CD4-positive, alpha-beta T cell treated with Interleukin-21 for 1 hour (primary cell): Measurements from ENCODE around the gene RBP2.

Experiments used
- DNase-seq: peaks from one replicate; pipeline ENCODE4 v3.0.0-alpha.2; 2020

The RBP2 gene

DNA sequence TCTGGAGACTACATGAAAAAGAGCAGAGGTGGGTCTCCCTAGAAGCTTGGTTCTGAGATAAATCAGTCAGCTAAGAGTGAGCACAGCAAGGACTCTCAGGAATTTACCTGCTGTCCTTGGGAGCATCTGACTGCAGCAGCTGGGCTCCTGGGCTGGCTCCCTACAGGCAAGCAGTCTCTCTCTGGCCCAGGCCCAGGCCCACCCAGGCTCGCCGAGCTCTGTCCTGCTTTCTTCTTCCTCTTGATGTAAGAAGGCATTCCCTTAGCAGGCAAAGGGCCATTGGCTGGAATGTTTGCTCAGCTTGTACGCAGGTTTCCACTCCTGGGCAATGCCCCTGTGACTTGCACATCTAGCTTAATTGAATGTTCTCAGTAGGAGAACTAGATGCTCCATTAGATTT, 4.3 kb upstream of the RBP2 start:
- no peak for DNase-seq

DNA sequence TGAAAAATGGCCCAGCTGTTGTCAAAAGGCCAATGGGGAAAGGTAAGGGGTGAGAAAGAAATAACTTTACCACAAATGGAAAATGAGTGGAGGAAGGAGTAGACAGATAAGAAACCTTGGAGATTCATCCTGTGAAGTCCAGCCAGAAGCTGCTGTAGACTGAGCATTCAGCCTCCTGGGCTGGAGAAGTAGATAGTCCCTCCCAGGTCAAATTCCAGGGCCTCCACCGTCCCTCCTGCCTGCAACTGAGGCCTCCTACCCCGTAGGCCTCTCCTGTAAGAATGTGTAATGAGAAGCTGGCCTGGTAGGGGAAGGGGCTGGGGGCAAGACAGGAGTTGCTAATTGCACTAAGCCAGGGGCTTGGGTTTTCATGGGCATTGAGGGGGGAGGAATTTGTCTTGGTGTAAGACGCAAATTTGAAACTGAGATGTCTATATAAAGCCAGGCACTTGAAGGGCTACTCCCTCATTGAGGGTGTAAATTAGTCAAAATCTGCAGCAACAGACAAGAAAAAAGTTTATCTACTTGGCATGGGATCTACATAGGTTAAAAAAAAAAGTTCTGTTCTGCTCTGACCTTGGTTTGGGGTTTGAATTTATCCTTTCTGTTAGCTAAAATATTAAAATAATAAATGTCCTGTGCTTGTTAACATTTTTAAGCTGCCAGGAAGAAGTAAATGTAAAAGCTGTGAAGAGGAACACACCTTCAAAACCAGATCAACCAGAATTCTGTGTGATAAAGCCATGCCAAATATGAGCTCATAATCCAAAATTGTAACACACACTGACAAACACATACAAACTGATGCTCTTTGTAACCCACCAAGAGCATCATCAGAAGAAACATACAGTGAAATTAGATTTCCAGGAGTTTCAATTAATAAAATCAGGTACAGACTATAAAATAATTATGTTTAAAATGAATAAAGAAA, 1.7 kb upstream of the RBP2 start:
- no peak for DNase-seq

DNA sequence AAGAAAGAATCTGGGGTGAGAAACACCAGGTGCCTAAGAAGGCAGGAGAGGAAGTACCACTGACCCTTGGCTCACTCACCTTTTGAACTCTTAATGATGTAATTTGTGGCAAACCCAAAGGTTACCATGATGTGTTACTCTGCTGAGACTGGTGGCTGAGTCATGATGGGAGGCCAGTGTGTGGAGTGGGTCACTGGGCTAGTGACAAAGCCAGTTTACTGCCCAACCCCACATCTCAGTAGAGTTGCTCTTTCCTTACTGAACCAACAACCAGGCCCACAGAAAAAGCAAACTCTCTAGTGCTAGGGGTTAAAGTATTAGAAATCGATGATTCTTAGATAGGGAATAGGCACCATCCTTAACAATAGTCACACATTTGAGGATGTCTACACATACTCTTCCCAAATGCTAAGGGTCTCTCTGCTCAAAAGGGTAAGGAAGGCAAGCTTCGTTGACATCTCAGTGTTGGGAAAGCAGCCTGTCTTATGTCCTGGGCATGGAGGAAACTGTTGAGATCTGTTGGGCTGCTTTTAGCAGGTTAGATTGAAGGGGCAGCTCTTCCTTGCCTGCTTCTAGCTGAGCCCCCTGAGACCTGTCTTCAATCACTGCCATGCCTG, 3.1 kb downstream of the RBP2 start:
- no peak for DNase-seq

DNA sequence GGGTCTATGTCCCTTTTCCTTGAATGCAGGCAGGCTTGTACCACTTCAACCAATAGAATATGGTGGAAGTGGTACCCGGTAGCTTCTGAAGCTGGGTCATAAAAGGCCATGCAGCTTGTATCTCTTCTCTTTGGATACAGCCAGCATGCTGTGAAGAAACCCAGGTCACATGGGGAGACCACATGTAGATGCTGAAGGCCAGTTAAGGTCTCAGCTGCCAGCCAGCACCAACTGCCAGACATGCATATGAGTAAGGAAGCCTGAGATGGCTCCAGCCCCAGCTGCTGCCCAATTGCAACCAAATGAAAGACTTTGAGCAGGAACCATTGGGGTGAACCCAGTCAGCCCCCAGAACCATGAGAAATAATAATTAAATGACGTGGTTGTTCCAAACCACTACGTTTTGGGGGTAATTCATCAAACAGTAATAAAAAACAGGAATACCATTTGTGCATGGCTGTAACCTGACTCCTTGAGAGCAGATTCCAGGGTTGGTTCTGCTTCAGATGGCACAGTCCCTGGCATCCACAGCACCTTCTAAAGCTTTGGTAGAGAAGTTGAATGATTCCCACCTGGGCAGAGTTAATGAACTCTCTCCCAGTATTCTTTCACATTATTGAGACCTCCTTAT, 3.8 kb downstream of the RBP2 start:
- no peak for DNase-seq

DNA sequence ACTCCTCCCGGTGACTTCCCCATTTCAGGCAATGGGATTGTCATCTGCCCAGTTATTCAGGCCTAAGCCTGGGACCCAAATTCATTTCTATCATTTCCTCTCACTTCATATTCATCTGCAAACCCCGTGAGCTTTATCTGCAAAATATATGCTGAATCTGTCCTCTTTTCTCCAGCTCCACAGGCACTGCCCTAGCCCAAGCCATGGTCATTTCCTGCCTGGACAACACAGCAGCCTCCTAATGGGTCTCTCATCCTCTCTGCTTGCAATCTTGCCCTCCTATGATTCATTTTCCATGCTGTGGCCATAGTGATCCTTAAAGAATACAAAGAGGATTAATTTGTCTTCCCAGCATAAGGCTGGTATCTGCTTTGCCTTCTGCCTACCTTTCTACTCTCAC, 6.1 kb downstream of the RBP2 start:
- DNase-seq = no peak

DNA sequence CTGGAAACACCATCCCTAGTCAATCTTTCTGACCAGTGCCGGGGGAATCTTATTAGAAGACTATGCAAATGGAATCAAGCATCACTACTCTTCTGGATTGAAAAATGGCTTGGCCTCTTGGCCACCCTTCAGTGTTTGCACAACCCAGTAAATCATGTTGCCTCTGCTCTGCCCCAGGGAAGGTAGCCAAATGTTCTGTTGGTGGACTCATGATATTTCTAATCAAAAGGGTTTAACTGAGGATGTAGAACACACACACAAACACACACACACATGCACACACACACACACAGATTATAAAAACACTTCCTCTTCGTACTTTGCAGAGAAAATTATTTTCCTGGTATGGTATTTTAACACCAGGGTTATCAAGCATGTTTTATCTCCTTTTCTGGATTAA, 7.9 kb downstream of the RBP2 start:
- DNase-seq = no peak

DNA sequence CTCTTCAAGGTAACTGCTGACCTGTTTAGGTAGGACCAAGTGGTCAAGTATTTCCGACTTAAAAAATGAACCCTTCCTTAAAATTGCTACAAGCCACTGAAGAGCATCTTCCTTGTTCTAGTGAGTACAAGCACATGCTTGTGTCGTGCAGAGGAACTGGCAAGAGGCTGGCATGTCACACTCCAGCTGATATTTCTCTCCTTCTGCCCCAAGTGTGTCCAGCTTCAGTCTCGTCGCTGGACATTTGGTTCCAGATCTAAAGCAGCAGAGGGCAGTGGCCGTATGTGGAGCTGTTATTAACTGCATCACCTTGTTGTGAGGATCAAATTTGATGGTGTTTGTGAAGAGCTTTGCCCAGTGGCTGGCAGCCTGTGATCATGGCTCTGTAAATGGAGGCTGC, 10.0 kb downstream of the RBP2 start:
- DNase-seq = no peak

DNA sequence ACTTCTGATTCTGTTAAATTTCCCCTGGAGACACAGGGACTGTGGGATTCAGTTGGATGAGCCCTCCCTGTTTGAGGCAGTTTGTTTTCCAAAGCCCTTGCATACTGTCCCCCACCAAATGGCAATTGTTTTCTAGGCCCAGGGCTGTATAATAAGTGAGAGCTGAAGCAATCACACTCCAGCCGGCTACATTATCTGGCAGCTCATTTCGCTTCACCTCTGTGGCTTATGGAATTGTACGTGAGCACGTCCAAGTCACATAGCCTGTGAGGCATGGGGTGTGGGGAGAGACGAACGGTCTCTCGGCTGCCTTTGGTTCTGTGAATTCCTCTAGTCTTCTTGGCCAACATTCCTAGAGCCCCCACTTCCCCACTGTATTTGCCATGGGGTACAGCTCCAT, 10.7 kb downstream of the RBP2 start:
- no peak for DNase-seq

DNA sequence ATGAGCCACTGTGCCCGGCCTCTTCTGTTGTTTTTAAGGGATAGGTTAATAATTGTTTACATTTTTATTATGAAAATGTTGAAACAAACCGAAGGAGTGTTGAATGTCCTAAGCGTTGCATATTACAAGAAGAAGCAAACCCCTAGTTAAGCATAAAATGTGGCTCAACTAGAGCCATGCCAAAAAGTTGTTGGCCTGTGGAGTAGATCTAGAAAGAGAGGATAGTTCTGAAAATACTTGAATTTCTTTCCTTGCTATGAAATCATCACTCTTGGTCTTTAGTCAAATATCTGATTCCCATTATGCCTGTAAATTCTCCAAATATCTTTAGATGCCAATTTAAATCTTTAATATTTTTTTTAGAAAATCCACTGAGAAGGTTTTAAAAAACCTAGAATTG, 12.8 kb downstream of the RBP2 start:
- DNase-seq = no peak

DNA sequence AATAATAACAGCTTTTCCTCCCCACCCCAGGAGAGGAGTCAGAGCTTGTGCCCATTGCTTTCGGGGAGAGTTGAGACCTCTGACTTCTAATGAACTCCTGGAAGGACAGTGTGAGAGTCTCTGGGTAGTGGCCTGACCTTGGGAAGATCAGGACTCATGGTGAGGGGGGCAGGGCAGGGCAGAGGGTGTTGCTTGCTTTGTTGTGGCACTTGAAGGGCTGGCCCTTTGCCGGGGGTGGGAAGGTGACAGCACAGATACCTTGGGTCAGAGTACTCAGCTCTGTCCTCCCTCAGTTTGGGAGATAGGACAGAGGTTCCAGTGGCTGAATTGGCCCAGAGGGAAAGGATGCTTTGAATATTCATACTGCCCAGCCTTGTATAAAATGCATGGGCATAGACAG, 15.8 kb downstream of the RBP2 start:
- DNase-seq = no peak

DNA sequence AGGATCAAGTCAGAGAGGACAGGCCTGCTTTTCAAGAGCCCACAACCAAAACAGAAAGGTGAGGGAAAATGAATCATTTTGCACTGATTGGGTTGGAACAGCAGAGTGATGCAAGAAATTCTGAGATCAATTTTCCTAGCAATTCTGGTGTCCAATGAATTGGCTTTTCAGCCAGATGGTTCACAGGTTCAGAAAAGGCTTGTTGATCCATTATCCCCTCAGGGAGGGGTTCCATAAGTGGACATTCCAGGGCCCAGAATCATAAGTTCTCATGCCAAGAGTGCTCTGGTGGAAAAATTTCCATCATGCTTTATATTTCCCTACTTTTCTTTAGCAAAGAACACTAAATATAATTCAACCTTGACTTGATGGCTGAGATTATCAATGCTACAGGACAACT, 16.2 kb downstream of the RBP2 start:
- DNase-seq = no peak

DNA sequence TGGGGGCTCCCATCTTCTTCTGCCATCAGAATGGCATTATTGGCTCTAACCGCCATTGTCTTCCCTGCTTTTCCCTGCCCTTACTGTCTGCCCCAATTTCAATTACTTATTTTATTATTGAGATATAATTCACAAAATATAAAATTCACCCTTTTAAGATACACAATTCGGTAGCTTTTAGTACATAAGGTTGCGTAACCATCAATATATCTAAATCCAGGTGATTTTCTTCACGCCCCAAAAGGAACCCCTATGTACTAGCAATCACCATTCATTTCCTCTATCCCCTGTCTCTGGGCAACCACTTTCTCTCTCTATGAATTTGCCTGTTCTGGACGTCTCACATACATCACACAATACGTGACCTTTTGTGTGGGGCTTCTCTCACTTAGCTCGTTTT, 18.0 kb downstream of the RBP2 start:
- no peak for DNase-seq

DNA sequence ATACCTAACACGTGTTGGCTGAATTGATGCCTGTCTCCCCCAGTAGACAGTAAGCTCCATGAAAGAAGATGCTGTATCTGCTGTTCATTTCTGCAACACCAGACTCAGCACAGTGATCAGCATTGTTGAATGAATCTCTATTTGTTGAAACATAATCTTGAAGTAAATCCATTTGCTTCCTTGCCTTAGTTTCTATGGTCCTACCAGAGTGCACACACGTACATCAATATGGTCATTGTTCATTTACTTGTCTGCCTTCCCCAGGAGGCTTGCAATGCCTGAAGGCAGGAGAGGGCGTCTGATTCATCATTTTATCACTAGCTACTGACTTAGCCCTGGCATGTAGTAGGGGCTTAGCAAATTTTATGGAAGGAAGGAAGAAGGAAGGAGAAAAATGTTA, 19.2 kb downstream of the RBP2 start:
- DNase-seq = no peak

DNA sequence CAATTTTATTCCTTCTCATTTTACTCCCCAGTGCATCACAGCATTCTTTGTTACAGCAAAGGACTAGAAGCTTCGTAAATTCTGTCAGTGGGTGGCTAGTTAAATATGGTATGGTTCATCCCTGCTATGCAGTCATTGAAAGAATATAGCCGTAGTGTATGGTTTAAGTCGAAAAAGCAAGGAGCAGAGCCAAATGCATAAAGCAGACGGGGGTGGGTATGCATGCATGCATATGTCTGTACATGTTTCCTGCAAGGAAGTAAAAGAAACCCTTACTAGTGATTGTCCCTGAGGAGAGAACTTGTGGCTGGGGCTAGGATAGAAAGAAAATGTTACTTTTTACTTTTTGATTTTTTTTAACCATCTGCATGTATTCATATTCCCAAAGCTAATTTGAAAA, 19.9 kb downstream of the RBP2 start:
- DNase-seq = no peak

DNA sequence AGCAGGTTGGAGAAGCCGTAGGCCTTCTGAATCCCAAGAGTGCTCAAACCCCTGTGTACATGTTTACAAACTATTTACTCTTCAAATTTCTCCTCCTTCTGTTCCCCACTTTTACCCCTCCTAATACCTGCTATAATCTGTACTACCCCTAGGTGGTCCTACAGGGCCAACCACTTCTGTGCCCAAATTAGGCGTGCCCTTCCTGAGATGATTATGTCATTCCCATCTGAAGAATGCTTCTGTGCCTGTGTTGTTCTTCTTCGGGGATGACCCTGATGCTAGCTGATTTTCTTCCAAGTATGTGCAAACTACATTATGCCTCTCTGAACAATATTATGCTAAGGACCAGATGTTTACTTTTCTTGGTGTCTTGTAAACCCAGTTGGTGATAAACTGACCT, 20.5 kb downstream of the RBP2 start:
- DNase-seq = no peak

DNA sequence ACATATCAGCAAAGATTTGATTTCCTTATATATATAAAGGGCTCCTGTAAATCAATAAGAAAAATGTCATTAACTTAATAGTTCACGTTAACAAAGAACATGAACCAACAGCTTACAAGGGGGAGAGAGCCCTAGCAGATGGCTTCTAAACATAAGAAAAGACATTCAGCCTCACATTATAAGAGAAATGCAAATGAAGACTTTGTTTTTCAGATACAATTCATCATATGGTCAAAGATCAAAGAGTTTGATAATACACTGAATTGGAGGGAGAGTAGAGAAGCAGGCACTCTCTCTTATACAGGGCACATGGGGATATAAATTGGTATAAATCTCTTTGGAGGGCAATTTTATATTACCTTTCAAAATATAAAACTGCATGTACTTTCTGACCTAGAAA, 21.1 kb downstream of the RBP2 start:
- no peak for DNase-seq

DNA sequence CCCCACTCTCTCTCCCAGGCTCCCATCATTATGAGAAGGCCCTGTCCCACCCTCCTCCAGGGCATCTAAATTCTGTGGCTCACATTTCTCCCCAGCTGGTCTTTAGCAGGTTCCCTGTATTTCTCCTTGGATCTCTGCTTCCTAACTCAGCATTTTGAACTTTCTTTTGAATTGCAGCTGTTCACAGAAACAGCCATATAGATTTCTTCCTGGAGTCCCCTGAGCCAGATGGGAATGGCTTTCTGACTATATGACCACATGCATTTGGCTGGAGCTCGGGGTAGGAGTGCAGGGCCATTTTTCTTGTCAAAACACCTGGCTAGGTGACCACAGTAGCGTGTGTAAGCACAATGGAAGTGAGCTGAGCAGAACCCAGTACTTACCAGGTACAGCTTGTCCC, 22.0 kb downstream of the RBP2 start:
- DNase-seq = no peak

DNA sequence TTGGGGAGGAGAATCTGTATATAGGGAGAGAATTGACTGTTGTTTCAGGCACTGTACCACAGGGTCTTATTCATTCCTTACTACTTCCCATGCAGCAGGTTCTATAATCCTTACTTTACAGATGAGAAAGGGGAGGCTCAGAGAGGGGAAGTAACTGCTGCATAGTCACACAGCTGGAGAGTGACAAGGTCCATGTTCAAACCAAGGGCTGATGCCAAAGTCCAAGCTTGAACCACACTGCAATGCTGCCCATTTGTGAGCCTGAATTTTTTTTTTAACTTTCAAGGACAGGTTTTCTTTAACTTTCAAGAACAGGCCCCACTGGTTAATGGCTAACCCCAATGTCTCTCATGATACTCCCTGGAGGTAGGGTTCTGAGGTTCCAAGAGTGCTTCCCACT, 26.2 kb downstream of the RBP2 start:
- no peak for DNase-seq

DNA sequence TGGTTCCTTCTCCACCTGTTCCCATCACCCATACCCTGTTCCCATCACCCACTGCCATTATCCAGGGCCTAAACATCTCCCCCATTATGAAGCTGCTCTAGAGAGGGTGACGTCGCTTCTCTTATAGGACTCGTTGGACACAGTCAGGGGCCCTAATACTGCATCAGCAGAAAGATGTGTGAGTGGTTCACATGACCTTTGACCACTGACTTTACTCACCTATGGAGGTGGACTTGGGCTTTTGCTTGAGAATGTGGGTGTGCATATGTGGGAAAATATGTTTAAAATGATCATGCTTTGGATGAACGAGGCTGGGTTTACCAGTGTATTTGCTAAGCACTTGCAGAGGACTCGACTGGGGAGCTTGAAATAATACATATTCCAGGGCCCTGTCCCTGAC, 26.8 kb downstream of the RBP2 start:
- no peak for DNase-seq

DNA sequence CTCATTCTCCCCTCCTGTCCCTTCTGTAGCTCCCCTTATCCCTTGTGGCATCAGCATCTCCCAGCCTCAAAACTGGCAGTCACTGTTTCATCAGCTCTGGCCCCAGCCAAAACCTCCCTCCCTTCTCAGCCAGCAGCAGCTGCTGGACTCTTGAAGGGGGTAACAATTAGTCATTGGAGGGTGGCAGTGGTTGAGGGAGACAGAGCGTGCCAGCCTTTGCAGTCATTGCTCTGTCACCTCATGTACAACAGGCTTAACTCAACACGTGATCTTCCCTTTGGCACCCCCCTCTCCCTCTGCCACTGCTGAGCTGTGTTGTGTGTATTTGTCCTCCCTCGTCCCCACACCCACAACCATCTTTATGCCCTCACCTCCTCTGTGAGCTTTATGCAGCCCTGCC, 28.2 kb downstream of the RBP2 start:
- no peak for DNase-seq

DNA sequence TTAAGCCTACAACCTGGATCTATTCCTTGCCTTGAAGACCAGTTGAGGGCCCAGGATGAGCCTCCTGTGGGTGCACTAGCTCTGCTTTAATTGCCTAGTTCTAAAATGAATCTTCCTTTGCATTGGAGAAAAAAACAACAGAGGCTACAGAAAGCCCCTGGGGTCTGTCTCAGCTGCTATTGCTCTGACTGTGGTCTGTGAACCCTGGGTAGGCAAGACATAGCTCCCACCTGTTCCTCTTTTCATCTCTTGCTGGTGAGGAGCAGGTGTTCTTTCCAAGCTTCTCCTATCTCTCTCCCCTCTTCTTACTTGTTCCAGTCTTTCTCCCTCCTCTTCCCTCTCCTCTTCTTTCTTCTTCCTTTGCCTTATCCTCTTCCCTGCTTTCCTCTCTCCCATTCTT, 28.8 kb downstream of the RBP2 start:
- no peak for DNase-seq

DNA sequence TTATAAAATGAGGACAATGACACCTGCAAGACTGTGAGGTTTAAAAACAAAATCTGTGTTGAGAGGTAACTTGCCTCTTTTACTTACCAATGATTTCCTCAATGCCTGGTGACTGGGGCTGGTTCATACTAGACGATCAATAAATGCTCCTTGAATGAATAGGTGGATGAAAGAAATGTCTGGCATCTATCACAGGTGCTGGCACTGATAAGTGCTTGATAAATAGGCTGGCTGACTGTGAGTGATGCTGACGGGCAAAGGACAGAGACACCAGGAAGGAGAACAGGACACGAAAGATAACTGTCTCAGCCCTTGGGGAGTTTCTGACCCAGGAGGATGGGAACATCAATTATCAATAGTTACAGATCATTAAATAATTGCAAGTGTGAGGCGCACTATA, 31.9 kb downstream of the RBP2 start:
- DNase-seq = no peak

DNA sequence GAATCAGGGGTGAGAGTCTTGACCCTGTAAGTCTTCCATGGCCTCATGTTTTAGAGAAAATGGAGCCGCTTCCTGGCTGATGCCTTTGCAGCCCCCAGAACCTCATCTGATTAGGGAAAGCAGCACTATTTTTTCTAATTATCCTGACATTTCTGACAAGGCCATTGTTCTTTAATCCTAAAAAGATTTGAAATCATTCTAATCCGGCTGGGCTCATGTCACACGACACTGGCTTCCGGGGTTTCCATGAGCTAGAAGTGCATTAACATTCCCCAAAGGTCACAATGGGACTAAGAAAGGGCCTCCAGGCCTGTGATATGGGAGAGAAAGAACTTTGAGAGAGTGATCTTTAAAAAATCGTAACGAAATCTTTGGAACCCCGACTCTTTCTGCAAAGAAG, 33.1 kb downstream of the RBP2 start:
- DNase-seq = no peak

DNA sequence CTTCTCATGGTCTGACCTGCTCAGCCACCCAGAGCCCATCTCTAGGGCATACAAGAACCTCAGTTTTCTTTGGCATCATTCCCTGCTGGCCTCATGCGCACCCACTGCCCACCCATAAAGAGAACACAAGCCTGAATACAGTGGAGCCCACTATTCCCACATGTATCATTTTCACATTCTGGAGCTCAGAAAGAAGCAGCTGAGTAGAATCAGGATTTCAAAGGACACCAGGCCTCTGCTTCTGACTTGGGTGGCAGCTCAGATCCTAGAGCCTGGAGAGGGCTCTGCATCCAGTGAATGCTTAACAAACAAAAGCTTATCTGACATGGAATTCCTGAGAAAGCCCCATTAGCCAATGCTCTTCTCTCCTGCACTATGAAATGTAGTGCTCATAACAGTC, 34.7 kb downstream of the RBP2 start:
- DNase-seq = no peak
